ENCODE measurements around the gene NCOA7. TPM values are rescaled to one million over a fixed set of nuclear protein-coding genes. Genes with fewer than 3 reads are reported as not detected.

The NCOA7 gene
- polyA plus RNA-seq, 4 donors, result 33.7 to 54.6 (median 39.2) TPM

GRCh38 chr6:125859727-125860126 lies 69.0 kb downstream of the NCOA7 start:
- DNase-seq (ENCODE audit: low read depth in 4 of 4, low spot score in 3 of 4), result no peak

- DNase-seq (ENCODE audit: low read depth in 4 of 4, low spot score in 3 of 4), result no peak
Measured at GRCh38 chr6:125863023-125863422, 72.3 kb downstream of the NCOA7 start.

- DNase-seq (ENCODE audit: low read depth in 4 of 4, low spot score in 3 of 4), result no peak
Measured at GRCh38 chr6:125865015-125865414, 74.3 kb downstream of the NCOA7 start.

- DNase-seq (ENCODE audit: low read depth in 4 of 4, low spot score in 3 of 4), result no peak
Measured at GRCh38 chr6:125866433-125866832, 75.7 kb downstream of the NCOA7 start.

GRCh38 chr6:125867483-125867942 lies 76.8 kb downstream of the NCOA7 start:
- DNase-seq (ENCODE audit: low read depth in 4 of 4, low spot score in 3 of 4), result no peak

- DNase-seq (ENCODE audit: low read depth in 4 of 4, low spot score in 3 of 4), result no peak
Measured at GRCh38 chr6:125868252-125868651, 77.5 kb downstream of the NCOA7 start.

DNA sequence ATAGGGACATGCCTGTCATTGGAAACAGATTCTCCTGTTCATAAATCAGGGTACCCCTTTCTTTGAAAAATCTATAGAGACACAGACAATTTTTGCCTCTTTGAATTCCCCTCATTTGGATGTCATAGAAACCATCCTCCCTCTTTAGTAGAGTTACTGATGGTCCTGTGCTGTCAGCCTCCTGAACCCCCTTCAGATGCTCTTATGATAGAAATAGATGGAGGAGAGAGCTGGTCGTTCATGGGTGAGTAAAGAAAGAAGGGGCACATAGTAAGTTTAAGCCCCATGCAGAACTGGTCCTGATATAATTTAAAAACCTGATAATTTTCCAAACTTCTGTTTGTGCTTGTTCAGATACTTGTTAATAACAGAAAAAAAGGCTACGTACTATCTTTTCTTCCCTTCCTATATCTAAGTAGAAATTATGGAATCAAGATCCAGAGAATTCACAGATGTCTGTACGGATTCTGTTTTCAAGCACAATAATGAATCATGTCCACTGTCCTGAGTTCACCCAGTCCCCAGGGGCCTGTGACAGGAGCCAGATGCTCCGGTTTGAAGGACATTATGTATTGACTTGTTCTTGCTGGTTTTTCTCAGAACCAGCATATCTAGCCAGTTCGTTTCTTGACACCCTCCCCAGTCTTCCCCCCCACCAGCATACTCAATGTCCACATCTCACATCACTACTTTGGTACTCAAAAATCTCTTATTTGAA lies 78.1 kb downstream of the NCOA7 start:
- DNase-seq (ENCODE audit: low read depth in 4 of 4, low spot score in 3 of 4), result no peak

GRCh38 chr6:125869427-125869826 lies 78.7 kb downstream of the NCOA7 start:
- no peak for DNase-seq (ENCODE audit: low read depth in 4 of 4, low spot score in 3 of 4)

- no peak for DNase-seq (ENCODE audit: low read depth in 4 of 4, low spot score in 3 of 4)
Measured at GRCh38 chr6:125871365-125871764, 80.6 kb downstream of the NCOA7 start.

- DNase-seq (ENCODE audit: low read depth in 4 of 4, low spot score in 3 of 4), result no peak
Measured at GRCh38 chr6:125872259-125872921, 81.6 kb downstream of the NCOA7 start.

- DNase-seq (ENCODE audit: low read depth in 4 of 4, low spot score in 3 of 4), result no peak
Measured at GRCh38 chr6:125882243-125882642, 91.5 kb downstream of the NCOA7 start.

GRCh38 chr6:125884634-125885371 lies 94.0 kb downstream of the NCOA7 start:
- DNase-seq (ENCODE audit: low read depth in 4 of 4, low spot score in 3 of 4), result no peak

DNA sequence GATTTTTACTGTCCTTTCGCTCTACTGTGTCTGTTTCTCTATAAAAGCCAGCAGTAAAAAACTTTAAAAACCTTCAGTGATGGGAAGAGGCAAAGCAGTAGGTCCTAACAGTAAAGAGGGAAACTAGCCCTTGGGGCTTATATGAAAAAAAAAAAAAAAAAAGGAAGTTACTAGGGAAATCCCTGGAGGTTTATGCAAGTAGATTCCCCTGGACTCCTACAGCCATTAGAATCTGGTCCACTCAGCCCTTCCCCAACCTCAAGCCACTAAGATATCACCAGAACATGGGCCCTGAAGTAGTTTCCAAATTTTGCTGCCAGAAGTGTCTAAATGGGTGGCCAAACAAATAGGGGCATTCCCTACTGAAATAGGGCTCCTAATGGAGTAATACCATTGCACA lies 95.3 kb downstream of the NCOA7 start:
- no peak for DNase-seq (ENCODE audit: low read depth in 4 of 4, low spot score in 3 of 4)

- no peak for DNase-seq (ENCODE audit: low read depth in 4 of 4, low spot score in 3 of 4)
Measured at GRCh38 chr6:125886914-125887313, 96.2 kb downstream of the NCOA7 start.

DNA sequence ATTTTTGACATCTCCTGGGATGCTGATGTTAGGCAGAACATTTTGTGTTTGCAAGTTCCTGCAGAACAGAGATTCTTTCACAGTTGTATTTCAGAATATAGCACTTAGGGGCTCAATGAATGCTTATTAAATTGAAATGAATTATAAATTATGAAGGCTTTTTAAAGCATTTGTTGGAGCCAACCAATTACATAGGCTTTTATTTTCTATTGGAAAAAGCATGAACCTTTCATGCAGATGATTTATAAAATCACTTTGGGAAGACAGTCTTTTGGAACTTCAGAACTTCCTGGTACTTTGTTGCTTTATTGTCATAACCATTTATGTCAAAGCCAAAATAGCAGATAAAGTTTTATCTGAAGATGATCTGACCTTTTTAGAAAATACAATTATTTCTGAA lies 96.6 kb downstream of the NCOA7 start:
- DNase-seq (ENCODE audit: low read depth in 4 of 4, low spot score in 3 of 4), result no peak

DNA sequence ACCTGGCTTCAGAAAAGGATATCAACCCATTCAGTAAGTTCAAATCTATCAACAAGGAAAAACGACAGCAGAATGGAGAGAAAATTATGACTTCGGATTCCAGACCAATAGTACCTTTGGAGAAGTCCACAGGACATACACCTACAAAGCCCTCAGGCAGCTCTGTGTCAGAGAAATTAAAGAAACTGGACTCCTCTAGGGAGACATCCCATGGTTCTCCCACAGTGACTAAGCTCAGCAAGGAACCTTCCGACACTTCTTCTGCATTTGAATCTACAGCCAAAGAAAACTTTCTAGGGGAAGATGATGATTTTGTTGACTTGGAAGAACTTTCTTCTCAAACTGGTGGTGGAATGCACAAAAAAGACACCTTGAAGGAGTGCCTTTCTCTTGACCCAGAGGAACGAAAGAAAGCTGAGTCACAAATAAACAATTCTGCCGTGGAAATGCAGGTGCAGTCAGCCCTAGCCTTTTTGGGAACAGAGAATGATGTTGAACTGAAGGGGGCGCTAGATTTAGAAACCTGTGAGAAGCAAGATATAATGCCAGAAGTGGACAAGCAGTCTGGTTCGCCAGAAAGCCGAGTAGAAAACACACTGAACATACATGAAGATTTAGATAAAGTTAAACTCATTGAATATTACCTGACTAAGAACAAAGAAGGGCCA lies 98.4 kb downstream of the NCOA7 start:
- no peak for DNase-seq (ENCODE audit: low read depth in 4 of 4, low spot score in 3 of 4)

GRCh38 chr6:125899726-125900182 lies 109.0 kb downstream of the NCOA7 start:
- no peak for DNase-seq (ENCODE audit: low read depth in 4 of 4, low spot score in 3 of 4)

GRCh38 chr6:125904871-125905270 lies 114.1 kb downstream of the NCOA7 start:
- DNase-seq (ENCODE audit: low read depth in 4 of 4, low spot score in 3 of 4), result no peak

DNA sequence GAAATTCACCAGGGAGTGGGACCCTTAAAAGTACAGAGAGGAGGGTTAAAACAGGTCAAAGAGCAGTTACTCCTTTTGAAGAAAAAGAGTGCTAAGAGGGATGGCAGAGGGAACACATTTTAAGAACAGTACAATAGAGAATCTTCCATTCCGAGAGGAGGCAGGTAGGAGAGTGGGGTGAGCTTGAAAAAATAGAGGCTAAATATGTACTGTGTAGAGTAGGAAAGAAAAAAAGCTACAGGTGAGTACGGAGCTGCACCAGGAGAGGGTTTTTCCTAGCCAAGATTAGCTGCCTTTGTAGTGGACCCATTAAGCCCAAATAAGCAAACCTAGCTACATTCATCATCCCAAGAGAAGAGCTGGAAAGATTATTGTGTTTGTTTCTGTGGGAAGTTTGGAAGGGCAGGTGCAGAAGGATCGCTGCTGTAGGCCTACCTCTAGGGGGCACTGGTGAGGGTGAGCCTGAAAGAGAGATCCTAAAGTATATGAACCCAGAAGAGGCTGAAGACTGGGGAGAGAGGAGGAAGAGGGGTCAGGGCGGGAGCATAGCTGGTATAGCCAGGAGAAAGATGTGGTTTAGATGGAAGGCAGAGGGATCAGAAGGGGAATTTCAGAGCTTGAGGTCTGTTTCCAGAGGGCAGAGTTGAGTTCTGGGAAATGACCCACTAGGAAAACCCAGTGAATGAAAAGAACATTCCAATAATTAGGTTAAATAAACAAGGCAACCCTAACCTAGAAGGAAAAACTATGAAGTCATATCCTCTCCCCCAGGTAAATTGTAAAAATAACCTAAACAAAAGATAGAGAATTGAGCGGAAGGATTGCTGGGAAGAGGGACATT lies 115.6 kb downstream of the NCOA7 start:
- no peak for DNase-seq (ENCODE audit: low read depth in 4 of 4, low spot score in 3 of 4)

- no peak for DNase-seq (ENCODE audit: low read depth in 4 of 4, low spot score in 3 of 4)
Measured at GRCh38 chr6:125910527-125910926, 119.8 kb downstream of the NCOA7 start.

Data from left renal pelvis (tissue), 4 donors.